GM19238 (cell line): ENCODE measurements around the gene VWA7.

Source experiments
- DNase-seq: peaks from one replicate; pipeline ENCODE4 v3.0.0; 2011; ENCODE audit warnings: low spot score; ENCODE audit not compliant: insufficient read length

VWA7 gene

DNA sequence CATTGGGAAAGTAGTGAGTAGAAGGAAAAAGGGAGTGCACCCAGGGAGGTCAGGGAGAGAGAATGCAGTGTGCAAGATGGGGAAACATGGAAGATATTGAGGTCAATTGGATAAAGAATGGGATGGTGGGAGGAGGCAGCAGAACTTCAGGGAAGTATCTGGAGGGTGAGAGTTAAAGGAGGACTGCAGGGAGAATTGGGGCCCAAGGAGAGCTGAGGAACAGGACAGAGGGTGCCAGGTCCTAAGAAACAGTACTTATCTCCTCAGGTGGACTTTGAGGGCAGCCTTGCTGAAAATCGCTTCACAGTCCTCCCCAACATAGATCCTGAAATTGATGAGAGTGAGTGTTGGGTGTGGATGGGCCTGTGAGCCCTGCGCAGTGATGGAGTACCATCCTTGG is 18.8 kb downstream of the VWA7 start:
- no peak for DNase-seq

DNA sequence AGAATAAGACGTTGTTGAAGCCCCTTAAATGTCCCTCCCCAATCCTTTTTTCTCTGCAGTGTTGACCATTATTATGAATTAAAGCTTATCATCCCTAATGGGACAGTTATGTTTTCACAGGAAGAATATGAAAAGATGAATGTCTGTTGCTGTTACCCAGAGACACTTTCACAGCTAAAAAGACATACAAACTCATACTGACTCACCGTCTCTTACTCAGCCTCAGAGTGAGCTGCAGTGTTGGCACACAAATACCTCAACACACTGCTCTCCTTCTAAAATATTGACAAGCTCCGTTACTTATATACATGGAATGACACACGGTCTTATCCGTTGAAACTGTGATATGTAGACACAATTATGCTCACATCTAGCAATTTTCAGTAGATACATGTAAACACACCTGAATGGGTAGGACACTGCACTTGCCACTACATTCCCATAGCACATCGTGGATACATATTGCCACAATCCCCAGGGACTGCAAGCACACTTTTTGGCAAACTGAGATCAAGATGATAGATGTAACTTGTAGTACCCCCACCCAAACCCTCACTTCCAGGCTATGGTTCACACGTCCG is 24.3 kb downstream of the VWA7 start:
- no peak for DNase-seq

DNA sequence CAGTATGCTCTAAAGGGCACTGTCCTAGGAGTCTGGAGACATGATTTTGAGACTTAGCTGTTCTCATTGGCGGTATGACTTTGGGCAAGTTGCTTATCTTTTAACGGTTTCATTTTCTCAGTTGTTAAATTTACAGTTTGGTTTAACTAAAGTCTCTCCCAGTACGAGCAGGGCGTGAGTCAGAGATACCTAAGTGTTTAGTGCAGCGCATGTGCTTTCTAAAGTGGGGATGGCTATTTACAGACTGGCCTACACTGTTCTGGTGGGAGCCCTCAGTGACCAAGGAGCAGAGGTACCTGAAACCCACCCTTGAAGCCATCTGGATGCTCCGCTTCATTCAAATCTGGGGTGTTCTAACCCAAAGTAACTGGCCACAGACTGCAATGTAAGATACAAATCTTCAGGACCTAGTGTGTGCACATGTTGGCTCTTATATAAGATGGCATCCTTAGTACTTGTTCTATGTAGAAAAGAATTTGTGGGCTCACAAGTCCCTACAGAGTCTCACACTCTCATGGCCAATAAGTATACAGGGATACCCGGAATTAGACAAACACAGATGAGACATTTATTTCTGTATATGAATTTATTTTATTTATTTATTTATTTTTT is 26.6 kb downstream of the VWA7 start:
- DNase-seq: no peak

DNA sequence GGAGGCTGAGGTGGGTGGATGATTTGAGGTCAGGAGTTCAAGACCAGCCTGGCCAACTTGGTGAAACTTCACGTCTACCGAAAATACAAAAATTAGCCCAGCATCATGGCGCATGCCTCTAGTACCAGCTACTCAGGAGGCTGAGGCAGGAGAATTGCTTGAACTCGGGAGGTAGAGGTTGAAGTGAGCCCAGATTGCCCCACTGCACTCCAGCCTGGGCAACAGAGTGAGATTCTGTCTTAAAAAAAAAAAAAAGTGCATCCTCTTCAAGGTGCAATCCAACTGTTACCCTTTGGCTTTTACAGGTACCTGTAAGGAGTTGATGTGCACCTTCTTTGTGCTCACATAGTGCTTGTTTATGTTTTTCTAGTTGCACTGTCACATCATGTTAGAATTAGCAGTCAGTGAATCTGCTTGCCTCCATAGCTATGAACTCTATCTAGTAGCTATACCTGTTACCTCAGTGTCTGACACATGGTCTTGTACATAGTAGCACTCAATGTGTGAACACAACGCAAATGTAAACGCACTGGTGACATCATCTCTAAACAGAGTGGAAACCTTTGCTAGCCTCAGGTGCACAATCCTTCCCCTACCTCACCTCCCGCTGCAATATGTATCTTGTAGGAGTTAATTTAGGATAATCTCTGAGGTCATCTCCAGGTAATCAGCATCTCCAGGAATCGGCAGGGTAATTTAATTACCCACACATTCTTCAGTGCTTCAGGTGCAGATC is 27.7 kb downstream of the VWA7 start:
- no peak for DNase-seq

DNA sequence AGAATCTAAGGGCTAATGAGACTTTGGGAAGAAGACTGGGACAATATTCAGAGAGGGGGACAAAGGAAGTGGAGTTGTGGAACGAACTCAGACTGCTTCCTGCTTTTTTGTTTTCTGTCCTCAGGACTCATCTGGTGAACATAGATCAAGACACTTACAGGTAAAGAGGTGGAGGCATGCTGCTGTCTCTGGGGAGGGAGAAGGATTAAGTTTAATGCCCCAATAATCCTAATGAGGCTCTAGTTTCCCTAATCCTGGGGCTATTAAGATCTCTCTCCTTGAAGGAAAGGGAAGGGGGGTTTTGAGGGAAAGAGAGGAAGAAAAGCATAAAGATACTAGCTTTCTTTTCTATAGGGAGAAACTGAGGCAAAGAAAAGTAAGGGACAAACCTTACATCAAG is 32.7 kb downstream of the VWA7 start:
- no peak for DNase-seq

DNA sequence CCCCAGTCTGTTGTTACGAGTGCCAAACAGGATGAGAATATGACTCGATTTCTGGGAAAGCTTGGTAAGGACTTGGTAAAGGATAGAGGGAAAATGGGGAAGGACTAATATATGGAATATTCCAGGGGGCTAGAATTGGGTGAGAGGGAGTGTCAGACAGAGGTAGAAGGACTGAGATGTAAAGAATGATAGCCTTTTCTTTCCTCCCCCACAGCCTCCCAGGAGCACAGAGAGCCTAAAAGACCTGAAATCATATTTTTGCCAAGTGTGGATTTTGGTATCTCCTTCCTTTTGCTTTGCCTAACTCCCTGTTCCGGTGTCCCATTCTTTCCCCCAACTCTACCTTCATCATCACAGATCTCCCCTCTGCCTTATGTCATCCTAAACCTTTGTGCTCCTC is 34.2 kb downstream of the VWA7 start:
- DNase-seq: no peak

DNA sequence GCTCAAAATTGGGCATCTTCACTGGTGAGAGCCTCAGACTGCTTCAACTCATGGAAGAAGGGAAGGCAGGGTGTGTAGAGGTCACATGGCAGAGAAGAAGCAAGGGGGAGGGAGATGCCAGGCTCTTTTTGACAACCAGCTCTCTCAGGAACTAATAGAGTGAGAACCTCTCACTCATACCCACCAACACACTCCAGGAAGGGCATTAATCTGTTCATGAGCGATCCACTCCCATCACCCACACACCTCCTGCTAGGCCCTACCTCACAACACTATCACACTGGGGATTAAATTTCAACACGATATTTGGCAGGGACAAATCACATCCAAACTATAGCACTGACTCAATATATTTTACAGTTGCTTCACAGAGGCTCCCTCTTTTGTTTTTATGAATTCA is 35.3 kb downstream of the VWA7 start:
- no peak for DNase-seq

DNA sequence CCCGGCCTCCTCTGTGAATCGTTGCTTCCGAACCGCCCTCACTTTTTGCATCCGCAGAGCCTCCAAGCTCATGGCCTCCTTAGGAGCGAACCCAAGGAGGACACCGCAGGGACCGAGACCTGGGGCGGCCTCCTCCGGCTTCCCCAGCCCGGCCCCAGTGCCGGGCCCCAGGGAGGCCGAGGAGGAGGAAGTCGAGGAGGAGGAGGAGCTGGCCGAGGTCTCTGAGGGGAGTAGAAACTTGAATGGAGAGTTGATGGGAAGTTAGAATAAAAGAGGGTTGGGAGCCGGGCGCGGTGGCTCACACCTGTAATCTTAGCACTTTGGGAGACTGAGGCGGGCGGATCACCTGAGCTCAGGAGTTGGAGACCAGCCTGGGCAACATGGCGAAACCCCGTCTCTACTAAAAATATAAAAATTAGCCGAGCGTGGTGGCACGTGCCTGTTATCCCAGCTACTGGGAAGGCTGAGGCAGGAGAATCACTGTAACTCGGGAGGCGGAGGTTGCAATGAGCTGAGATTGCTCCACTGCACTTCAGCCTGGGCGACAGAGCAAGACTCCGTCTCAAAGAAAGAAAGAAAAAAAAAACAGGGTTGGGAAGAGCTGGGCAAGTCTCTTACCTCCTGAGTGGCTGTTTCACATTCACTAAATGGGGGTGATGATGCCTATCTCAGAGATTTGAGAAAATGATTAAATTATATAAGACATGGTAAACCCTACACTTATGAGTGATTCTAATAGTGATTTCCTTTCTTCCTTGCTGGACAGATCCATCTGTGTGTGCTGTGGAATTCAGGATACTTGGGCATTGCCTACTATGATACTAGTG is 36.5 kb downstream of the VWA7 start:
- DNase-seq: peak; percentile 47

DNA sequence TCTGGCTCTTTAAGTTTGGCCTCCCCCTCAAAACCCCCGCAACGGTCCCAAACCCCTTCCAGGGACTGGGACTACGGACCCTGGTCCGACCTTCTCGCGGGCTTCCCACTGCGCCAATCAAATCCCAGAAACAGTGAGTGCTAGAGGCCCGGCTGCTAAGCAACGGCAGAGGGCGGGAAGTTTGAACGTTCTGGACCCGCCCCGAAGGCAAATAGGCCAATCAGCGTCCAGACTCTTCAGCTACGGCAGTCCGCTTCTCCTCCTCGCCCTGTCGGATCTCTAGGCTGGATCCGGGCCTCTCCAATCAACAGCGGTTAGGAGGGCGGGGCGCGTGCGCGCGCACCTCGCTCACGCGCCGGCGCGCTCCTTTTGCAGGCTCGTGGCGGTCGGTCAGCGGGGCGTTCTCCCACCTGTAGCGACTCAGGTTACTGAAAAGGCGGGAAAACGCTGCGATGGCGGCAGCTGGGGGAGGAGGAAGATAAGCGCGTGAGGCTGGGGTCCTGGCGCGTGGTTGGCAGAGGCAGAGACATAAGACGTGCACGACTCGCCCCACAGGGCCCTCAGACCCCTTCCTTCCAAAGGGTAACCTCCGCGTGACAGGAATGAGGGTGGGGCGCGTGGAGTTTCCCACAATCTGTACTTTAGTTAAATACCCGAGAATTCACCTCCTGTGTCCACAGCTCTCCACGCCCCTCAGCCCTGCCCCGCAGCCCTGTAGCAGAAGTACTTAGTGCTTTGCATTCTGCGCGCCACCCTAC is 37.3 kb downstream of the VWA7 start, which contains the start of gene MSH5:
MSH5 (plus strand) TSS at position 367 of the 758 bp plus-strand sequence. CDS start 462 bp downstream, outside the sequence.
- DNase-seq: peak; percentile 88

DNA sequence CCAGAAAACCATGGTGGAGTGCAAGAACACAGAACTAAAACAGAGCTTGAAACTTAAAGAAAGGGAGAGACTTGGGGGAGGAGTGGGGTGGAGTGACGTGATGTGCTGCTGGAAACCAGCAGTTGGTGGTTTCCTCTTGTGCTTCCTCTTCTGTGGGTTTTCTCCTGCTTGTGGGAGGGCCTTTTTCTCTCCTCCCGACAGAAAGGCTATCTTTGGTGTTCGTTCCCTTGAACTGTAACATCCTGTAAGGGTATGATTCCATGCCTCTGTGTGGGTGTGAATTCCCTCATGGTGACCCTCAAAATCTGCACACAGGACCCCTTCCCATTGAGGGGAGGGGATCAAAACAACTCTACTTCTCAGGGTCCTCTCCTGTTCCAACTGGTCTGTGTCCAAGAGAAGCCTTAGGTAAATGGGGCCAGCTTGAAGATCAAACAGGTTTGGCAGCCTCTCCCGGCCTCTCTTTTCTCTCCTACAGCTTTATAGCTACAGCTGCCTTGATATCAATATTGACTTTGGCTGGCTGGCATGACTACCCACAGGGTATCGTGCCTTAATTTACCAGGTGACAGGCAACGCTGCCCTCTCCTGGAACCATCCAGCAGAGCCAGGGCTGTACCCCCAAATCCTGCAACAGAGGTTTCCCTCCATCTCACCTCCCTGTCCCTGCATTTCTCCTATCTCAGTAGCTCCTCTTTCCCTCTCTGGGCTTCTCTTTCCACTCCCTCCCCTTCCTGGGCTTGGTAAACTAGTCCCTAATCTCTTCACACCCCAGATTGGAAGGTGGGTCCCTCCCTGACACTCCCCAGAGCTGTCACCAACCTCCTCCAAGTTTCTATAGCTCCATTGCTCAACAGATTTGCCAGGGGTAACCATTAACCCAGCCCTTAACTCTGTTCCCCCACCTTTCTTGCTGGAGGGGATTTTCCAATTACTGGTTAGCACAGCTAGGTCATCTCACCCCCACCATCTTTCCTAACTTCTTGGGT is 38.8 kb downstream of the VWA7 start:
- DNase-seq: peak; percentile 47

DNA sequence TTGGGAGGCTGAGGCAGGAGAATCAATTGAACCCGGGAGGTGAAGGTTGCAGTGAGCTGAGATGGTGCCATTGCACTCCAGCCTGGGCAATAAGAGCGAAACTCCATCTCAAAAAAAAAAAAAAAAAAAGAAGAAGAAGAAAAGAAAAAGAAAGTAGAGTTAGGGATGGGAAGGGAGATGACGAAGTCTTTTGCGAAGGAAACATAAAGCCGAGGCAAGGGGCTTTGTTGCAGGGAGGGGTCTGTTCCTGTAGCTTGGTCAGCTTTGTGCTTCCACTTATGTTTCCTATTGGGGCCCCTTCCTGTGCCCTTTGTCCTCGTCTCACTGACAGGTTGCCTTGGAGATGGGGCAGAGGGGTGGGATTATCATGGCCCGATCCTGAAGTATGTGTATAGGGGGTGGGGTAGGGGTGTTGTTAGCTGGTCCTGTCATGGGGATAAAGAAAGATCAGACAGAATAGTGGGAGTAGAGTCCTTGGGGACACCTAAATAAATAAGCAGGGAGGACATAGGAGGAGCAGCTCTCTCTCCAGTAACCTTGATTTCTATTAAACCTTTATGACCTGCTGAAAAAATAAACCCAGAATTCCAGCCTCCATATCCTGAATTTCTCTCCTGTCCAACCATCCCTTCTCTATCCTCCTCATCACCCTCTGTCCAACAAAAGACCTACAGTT is 39.7 kb downstream of the VWA7 start:
- DNase-seq: no peak

DNA sequence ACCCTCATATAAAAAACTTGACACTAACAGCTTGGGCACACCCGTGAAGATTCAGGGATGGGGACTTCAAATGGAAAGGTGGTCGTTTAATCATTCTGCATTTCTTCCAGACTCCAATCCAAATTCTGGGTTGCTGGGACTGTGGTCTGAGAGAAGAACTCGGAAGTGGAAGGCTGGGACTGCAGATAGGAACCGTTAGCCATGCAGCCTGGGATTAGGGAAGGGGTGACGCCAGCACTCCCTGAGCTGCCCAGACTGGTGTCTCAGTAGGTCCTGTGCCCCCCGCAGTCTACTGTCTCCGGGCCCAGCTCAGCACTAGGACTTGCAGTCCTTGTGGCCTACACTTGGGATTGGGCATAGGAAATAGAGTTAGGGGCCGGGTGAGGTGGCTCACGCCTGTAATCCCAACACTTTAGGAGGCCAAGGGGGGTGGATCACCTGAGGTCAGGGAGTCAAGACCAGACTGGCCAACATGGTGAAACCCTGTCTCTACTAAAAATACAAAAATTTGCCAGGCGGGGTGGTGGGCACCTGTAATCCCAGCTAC is 40.3 kb downstream of the VWA7 start:
- no peak for DNase-seq

DNA sequence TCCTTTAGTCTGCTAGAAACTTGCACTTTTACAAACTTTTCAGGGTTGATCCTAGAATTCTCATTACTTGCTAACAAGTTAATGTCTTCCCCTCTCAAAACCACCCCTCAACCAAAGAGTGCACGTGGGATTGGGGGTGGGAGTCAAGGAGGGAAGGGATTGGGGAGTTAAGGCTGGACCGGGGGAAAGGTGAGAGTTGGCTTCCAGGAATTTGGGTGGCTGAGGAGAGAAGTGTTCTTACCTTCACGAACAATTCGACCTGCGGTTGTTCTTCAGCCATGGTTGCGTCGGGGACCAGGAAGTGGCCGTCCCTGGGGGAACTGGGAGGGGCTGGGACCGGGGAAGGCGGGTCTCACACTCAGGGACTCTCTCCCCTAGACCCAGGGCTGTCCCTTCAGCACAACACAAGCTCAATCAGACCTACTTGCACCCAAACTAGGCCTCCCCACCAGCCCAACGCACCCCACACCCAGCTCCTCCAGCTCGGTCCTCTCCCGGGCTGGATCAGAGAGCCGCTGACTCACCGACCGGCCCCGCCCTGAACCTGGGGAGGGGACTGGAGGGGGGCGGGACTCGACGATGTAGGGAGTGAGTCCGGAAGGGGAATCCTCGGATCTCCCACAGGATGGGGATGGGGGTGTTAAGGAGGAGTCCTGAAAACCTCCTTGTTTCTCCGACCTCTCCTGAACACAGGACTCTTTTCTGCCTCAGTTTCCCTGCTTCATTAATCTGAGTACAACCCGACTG is 40.9 kb downstream of the VWA7 start, which contains the start of gene CLIC1:
CLIC1 (minus strand) TSS at position 510 of the 747 bp plus-strand sequence; CDS start at position 280, 230 bp downstream.
- DNase-seq: peak; percentile 79

DNA sequence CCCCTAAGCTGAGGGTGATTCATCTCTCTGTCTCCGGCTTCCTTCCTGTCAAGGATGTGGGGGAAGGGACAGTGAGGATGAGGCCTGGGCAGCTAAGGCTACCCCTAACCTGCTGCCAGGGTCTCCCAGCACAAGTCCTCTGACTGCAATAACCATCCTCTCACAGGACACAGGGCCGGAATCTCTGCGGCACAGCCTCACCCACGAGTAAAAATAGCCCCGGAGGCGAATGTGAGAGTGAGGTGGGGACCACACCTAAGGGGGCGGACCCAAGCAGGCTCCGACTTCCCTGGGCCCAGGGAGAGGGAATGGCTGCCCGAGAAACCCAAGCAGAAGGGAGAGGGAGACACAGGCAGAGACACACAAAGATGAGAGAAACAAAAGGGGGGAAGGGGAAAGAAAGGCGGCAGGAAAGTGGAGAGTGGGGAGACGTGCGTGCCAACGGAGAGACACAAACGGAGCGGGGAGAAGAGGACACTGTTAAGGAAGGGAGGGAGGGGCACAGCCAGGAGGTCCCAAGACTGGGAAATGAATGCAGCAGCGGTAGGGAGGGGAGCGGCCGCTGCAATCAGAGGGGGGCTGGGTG is 42.2 kb downstream of the VWA7 start:
- peak; percentile 73 for DNase-seq

DNA sequence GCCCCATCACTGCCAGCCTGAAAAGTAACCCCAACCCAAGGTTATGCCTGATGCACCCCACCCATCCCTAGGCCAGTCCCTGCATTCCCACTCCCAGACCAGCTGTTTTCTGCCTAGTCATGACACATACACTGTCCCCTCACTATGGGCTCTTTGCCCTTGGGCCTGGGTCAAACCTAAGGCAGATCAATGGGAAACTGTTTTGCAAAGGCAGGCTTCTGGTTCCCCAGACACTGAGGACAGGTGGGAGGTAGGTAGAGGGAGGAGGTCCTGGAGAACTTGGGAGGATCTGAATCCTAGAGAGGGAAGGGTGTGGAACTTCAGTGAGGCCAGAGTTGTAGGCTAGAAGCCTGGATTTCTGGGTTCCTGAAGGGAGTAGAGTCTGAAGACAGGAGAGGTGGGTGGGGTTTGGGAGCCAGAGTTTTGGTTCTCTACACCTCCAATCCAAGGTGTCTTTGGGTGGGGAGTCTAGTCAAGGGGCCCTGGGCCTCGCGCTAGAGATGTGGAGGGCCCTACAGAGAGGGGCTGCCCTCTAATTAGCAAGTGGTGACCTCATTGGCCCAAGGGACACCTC is 42.8 kb downstream of the VWA7 start:
- no peak for DNase-seq

DNA sequence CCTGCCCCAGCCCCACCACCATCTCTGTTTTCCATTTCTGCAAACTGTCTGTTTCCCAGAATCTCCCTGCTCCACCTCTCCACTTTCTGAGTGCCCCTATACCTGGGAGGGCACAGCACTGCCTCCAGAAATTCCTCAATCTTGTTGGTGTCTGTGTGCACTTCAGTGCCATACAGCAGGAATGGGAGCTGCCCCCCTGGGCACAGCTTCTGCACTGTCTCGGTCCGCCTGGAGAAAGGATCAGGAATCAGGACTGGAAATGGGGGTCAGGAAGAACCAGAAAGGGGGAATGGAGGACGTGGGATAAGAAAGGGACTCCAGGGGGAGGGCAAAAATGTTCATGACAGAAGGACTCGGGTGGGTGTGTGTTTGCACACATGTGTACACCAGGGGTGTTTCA is 43.4 kb downstream of the VWA7 start:
- no peak for DNase-seq

DNA sequence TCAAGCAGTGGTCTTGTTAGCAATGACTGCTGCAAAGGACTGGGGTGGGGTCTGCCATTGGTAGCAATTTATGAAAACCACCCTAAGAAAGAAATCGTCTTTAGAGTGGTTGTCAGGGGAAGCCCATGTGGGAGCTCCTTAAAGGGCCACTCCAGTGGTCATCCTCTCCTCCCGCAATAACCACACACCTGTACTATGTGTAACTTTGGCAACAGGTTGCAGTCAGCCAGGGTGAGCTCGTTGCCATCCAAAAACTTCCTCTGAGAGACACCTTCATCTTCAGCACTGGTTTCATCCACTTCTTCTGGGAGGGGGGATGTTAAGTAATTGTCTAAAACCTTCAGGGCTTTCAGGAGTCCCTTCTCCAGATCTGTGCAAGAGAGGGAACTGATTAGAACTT is 45.1 kb downstream of the VWA7 start:
- no peak for DNase-seq
